B cell (primary cell): ENCODE data around the gene FSHR. TPM values are rescaled to one million over a fixed set of nuclear protein-coding genes. Genes with fewer than 3 reads are reported as not detected.

Experiments
- ATAC-seq: fragments of 200-7000 bp; cut with Tn5 transposase; one replicate; pipeline ENCODE4 v1.10.0; 2021; ENCODE audit warnings: low read depth, mild to moderate bottlenecking, moderate number of reproducible peaks, moderate library complexity
- CTCF ChIA-PET: fragments of 350-600 bp; sonication (Branson Sonifier 250); formaldehyde crosslinking; loops from one replicate; lab custom pipeline; 2021; ENCODE audit warnings: antibody characterized with exemption, inconsistent platforms; lab: Charles Lee
- POLR2A ChIA-PET: fragments of 350-600 bp; sonication (Branson Sonifier 250); formaldehyde crosslinking; loops from one replicate; lab custom pipeline; 2021; ENCODE audit warnings: antibody characterized with exemption; lab: Charles Lee
- DNase-seq: peaks from one replicate; pipeline ENCODE4 v3.0.0; 2013
- H2AFZ ChIP-seq: 2 replicates; pipeline ENCODE4 v1.6.1; 2012; ENCODE audit warnings: mild to moderate bottlenecking, low read depth, low read length; ENCODE audit not compliant: insufficient read depth, poor library complexity, severe bottlenecking
- H3K27ac ChIP-seq, 2 donors: 1 replicate in 1 of 2; 2 replicates in 1 of 2; pipeline ENCODE4 v1.5.1; 2012 to 2013; ENCODE audit warnings: low read length in 2 of 2, mild to moderate bottlenecking in 2 of 2, moderate library complexity in 1 of 2
- H3K27me3 ChIP-seq, 4 experiments: fragments of 200-600 bp in 1 of 4; sonication (generic) in 1 of 4; replicated peaks in 1 of 4; 1 replicate in 2 of 4; 2 replicates in 2 of 4; pipeline versions ENCODE4 v1.6.1 to v1.7.0; 2013 to 2016; ENCODE audit warnings: low read length in 3 of 4, mild to moderate bottlenecking in 2 of 4, mixed read lengths in 1 of 4, moderate library complexity in 1 of 4; ENCODE audit not compliant: insufficient read depth in 4 of 4, control insufficient read depth in 3 of 4; ENCODE audit errors: control extremely low read depth in 1 of 4
- H3K36me3 ChIP-seq, 2 experiments: replicated peaks in 1 of 2; 1 replicate in 1 of 2; 2 replicates in 1 of 2; pipeline versions ENCODE4 v1.6.1 to v1.7.1; 2013; ENCODE audit warnings: low read length in 1 of 2; ENCODE audit not compliant: insufficient read depth in 2 of 2, control insufficient read depth in 1 of 2; ENCODE audit errors: control extremely low read depth in 1 of 2, extremely low read depth in 1 of 2
- H3K4me1 ChIP-seq, 2 donors: fragments of 200-600 bp in 1 of 2; sonication (generic) in 1 of 2; 1 replicate in 1 of 2; 2 replicates in 1 of 2; pipeline versions ENCODE4 v1.5.1 to v1.6.1; 2013 to 2017; ENCODE audit warnings: low read length in 2 of 2; ENCODE audit not compliant: control insufficient read depth in 2 of 2, insufficient read depth in 2 of 2
- H3K4me2 ChIP-seq: replicated peaks from 2 replicates; pipeline ENCODE3; 2012; ENCODE audit warnings: mild to moderate bottlenecking, low read depth, low read length; ENCODE audit not compliant: poor library complexity, severe bottlenecking
- H3K4me3 ChIP-seq, 5 experiments: fragments of 200-600 bp in 1 of 5; sonication (generic) in 1 of 5; 1 replicate in 3 of 5; 2 replicates in 2 of 5; pipeline versions ENCODE4 v1.5.1 to v1.7.0; 2011 to 2016; ENCODE audit warnings: low read length in 4 of 5, mild to moderate bottlenecking in 4 of 5, low read depth in 2 of 5, control low read depth in 1 of 5, moderate library complexity in 1 of 5; ENCODE audit not compliant: insufficient read depth in 1 of 5; ENCODE audit errors: control extremely low read depth in 1 of 5, extremely low read depth in 1 of 5
- H3K79me2 ChIP-seq: fragments of 200-600 bp; sonication (generic); one replicate; pipeline ENCODE4 v1.6.0; 2016; ENCODE audit warnings: low read length; ENCODE audit not compliant: control insufficient read depth, insufficient read depth
- H3K9ac ChIP-seq: fragments of 200-600 bp; sonication (generic); 2 replicates; pipeline ENCODE4 v1.6.1; 2017; ENCODE audit warnings: mild to moderate bottlenecking, low read length, moderate library complexity
- H3K9me3 ChIP-seq, 3 donors: one replicate each; pipeline versions ENCODE4 v1.6.1 to v1.7.1; 2013; ENCODE audit warnings: low read length in 2 of 3; ENCODE audit not compliant: control insufficient read depth in 2 of 3, insufficient read depth in 1 of 3; ENCODE audit errors: control extremely low read depth in 1 of 3
- H4K20me1 ChIP-seq: 2 replicates; pipeline ENCODE4 v1.6.0; 2012; ENCODE audit warnings: mild to moderate bottlenecking, low read length; ENCODE audit not compliant: insufficient read depth, control insufficient read depth, poor library complexity, severe bottlenecking
- H3K27ac Mint-ChIP-seq: one replicate; pipeline ENCODE4 v1.8.0; 2021; ENCODE audit warnings: mixed read lengths
- H3K27me3 Mint-ChIP-seq: one replicate; pipeline ENCODE4 v1.8.0; 2021; ENCODE audit warnings: mixed read lengths
- H3K4me1 Mint-ChIP-seq: one replicate; pipeline ENCODE4 v1.8.0; 2021; ENCODE audit warnings: mixed read lengths
- H3K4me3 Mint-ChIP-seq: one replicate; pipeline ENCODE4 v1.8.0; 2021; ENCODE audit warnings: mixed read lengths
- H3K9me3 Mint-ChIP-seq: one replicate; pipeline ENCODE4 v1.8.0; 2022; ENCODE audit warnings: mixed read lengths; ENCODE audit not compliant: insufficient read depth
- EZH2 ChIP-seq: IDR thresholded peaks from 2 replicates; pipeline ENCODE4 v1.6.1; 2012; ENCODE audit warnings: borderline replicate concordance, low read depth, mild to moderate bottlenecking, moderate library complexity, low read length; ENCODE audit not compliant: insufficient read depth, poor library complexity, severe bottlenecking
- WGBS: methylation state at CpG from one replicate; pipeline ENCODE4 v1.1.5; 2013; ENCODE audit warnings: missing lambda C conversion rate; ENCODE audit not compliant: insufficient coverage; 5-methylcytosine and 5-hydroxymethylcytosine counted together
- intact Hi-C: fragments of 100-400 bp; cut with micrococcal nuclease; formaldehyde crosslinking; loops from one replicate; pipeline ENCODE4 v1.10.0; 2022
- polyA plus RNA-seq: library from polyadenylated mRNA; depleted of rRNA; stranded (reverse); fragments of >200 nt; gene quantifications from 2 replicates; pipeline ENCODE4 v1.2.3, GENCODE V29; 2012
- total RNA-seq, 2 donors: library from RNA; stranded (reverse); fragments of 120-200 nt in 1 of 2; gene quantifications; 1 replicate in 1 of 2; 2 replicates in 1 of 2; pipeline versions ENCODE4 v1.2.3 to v1.2.4, GENCODE V29; 2013 to 2022
- TF ChIP-seq, protein P1 (sequence below): fragments of 200-600 bp; IDR thresholded peaks from one replicate; pipeline ENCODE4 v1.8.0; 2022; ENCODE audit warnings: antibody characterized with exemption, mild to moderate bottlenecking

The FSHR gene
- total and polyA plus RNA-seq, 2 donors (not counting 1 experiment from before 2014, with no cell fraction given): not detected

GRCh38 chr2:48954935-48955334, 199.4 kb downstream of the FSHR start:
- Histone ChIP-seq H2AFZ (no peak overlapping the region), H3K4me3 (no peak overlapping the region), H3K27me3 (no peaks in the 10 kb centered on the region), H4K20me1 (no peaks in the 10 kb centered on the region), H3K9ac (no peak overlapping the region), H3K4me1 (no peaks in the 10 kb centered on the region), H3K4me2 (no peak overlapping the region), H3K27ac (no peak overlapping the region), H3K9me3 (no peaks in the 10 kb centered on the region), H3K36me3 (no peaks in the 10 kb centered on the region), H3K79me2 (no peaks in the 10 kb centered on the region)
- TF ChIP-seq, protein P1, sequence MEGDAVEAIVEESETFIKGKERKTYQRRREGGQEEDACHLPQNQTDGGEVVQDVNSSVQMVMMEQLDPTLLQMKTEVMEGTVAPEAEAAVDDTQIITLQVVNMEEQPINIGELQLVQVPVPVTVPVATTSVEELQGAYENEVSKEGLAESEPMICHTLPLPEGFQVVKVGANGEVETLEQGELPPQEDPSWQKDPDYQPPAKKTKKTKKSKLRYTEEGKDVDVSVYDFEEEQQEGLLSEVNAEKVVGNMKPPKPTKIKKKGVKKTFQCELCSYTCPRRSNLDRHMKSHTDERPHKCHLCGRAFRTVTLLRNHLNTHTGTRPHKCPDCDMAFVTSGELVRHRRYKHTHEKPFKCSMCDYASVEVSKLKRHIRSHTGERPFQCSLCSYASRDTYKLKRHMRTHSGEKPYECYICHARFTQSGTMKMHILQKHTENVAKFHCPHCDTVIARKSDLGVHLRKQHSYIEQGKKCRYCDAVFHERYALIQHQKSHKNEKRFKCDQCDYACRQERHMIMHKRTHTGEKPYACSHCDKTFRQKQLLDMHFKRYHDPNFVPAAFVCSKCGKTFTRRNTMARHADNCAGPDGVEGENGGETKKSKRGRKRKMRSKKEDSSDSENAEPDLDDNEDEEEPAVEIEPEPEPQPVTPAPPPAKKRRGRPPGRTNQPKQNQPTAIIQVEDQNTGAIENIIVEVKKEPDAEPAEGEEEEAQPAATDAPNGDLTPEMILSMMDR: no peak
- TF ChIP-seq EZH2: no peak
- DNase-seq (no peak), ATAC-seq (no peak)
- Mint-ChIP-seq H3K4me3 (no peak overlapping the region), H3K27me3 (no peaks in the 10 kb centered on the region), H3K4me1 (no peaks in the 10 kb centered on the region), H3K9me3 (no peaks in the 10 kb centered on the region), H3K27ac (no peak overlapping the region)
- ChIA-PET POLR2A (no interaction called here), CTCF (interaction anchor here (1.7 kb wide), 1 partner anchor 9 kb away, joined by 5 read pairs; no protein-coding TSS in a partner anchor)
- intact Hi-C loops: no loop called here

DNA sequence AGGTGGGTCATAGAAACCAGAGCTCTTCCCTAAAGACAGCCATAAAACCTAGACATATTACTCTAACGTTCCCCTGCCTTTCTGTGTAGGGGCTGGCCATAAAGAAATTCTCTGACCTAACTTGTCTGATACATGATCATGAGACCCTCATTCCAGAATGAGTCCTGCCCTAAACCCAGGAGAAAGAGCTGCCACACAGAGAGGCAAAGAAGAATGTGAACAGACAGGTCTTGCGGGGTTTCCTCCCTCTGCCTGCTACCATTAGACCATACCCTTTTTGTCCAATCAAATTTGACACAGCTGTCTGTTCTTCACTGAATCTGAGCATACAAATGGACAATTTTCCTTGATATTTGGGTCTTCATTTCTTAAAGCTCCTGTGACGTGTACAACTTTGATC, 200.0 kb downstream of the FSHR start:
- no peaks in the 10 kb centered on the region for H3K4me1 ChIP-seq
- Mint-ChIP-seq H3K27ac (no peak overlapping the region), H3K4me3 (no peak overlapping the region), H3K27me3 (no peaks in the 10 kb centered on the region), H3K9me3 (no peaks in the 10 kb centered on the region), H3K4me1 (no peaks in the 10 kb centered on the region)
- H3K79me2 ChIP-seq: no peaks in the 10 kb centered on the region
- no peak overlapping the region for H3K4me2 ChIP-seq
- intact Hi-C loops: no loop called here
- H3K27me3 ChIP-seq: no peaks in the 10 kb centered on the region
- H3K9me3 ChIP-seq: no peaks in the 10 kb centered on the region
- H3K27ac ChIP-seq: no peak overlapping the region
- 76% methylated on average over 3 of the region's 3 CpGs for WGBS
- ChIA-PET CTCF (interaction anchor here (1.7 kb wide), 1 partner anchor 8 kb away, joined by 5 read pairs; no protein-coding TSS in a partner anchor), POLR2A (no interaction called here)
- no peak overlapping the region for H2AFZ ChIP-seq
- no peak overlapping the region for H3K9ac ChIP-seq
- H4K20me1 ChIP-seq: no peaks in the 10 kb centered on the region
- no peaks in the 10 kb centered on the region for H3K36me3 ChIP-seq
- DNase-seq (no peak), ATAC-seq (no peak)
- H3K4me3 ChIP-seq: no peak overlapping the region
- no peak for TF ChIP-seq EZH2
- TF ChIP-seq, protein P1: no peak
